Lung (tissue), 12 donors: ENCODE measurements around the gene SCGB1C2. TPM values are rescaled to one million over a fixed set of nuclear protein-coding genes. Genes with fewer than 3 reads are reported as not detected.

ENCODE experiments used
- ATAC-seq: fragments of 200-7000 bp; cut with Tn5 transposase; one replicate; pipeline ENCODE4 v1.9.1; 2020; ENCODE audit warnings: moderate number of reproducible peaks; ENCODE audit not compliant: insufficient read depth, low FRiP score
- DNase-seq, 3 donors: peaks; one replicate each; pipeline ENCODE4 v3.0.0-alpha.2; 2013 to 2017
- H3K27ac ChIP-seq, 2 donors: one replicate each; pipeline ENCODE4 v1.5.1; 2013; ENCODE audit warnings: mild to moderate bottlenecking in 2 of 2, moderate library complexity in 2 of 2, control low read depth in 1 of 2, inconsistent platforms in 1 of 2, low read depth in 1 of 2, low read length in 1 of 2
- H3K27me3 ChIP-seq, 3 donors: one replicate each; pipeline ENCODE4 v1.5.1; 2013; ENCODE audit warnings: low read length in 2 of 3; ENCODE audit not compliant: control insufficient read depth in 3 of 3, insufficient read depth in 3 of 3
- H3K36me3 ChIP-seq, 4 donors: one replicate each; pipeline ENCODE4 v1.5.1; 2013; ENCODE audit warnings: low read length in 4 of 4, mild to moderate bottlenecking in 1 of 4, moderate library complexity in 1 of 4; ENCODE audit not compliant: control insufficient read depth in 4 of 4, insufficient read depth in 4 of 4
- H3K4me1 ChIP-seq, 5 donors: one replicate each; pipeline ENCODE4 v1.5.1; 2013; ENCODE audit warnings: low read length in 5 of 5, mild to moderate bottlenecking in 2 of 5, moderate library complexity in 1 of 5; ENCODE audit not compliant: control insufficient read depth in 5 of 5, insufficient read depth in 5 of 5
- H3K4me3 ChIP-seq: one replicate; pipeline ENCODE4 v1.5.1; 2013; ENCODE audit warnings: mild to moderate bottlenecking, control low read depth, moderate library complexity
- H3K9ac ChIP-seq, 2 donors: one replicate each; pipeline ENCODE4 v1.5.1; 2013; ENCODE audit warnings: low read length in 2 of 2, control low read depth in 1 of 2; ENCODE audit not compliant: insufficient read depth in 1 of 2
- H3K9me3 ChIP-seq, 4 donors: one replicate each; pipeline ENCODE4 v1.5.1; 2013; ENCODE audit warnings: low read length in 3 of 4, mild to moderate bottlenecking in 1 of 4, moderate library complexity in 1 of 4; ENCODE audit not compliant: control insufficient read depth in 4 of 4, insufficient read depth in 3 of 4
- CTCF ChIP-seq: IDR thresholded peaks from 2 replicates; pipeline ENCODE4 v1.5.1; 2012; ENCODE audit warnings: mild to moderate bottlenecking; ENCODE audit errors: control extremely low read depth, extremely low read depth
- WGBS, 2 donors: extraction: QIAGEN DNeasy Blood & Tissue Kit; methylation state at CpG; one replicate each; pipeline ENCODE4 v1.1.7; 2013; 5-methylcytosine and 5-hydroxymethylcytosine counted together
- polyA plus RNA-seq, 2 donors: library from polyadenylated mRNA; stranded (reverse); fragments of 200-250 nt; gene quantifications; one replicate each; pipeline ENCODE4 v1.2.1, GENCODE V29; 2013
- total RNA-seq, 2 donors: library from RNA; depleted of rRNA in 1 of 2; stranded (reverse); fragments of >200 nt in 1 of 2; gene quantifications; one replicate each; pipeline ENCODE4 v1.2.1, GENCODE V29; 2014 to 2021
- donor health status: control.
- donor health status: control.
- donor health status: Bipolar disorder and iron deficiency.
- donor health status: healthy.
- donor health status: DM: yes; HTN: yes; CAD: no.

The SCGB1C2 gene
- total and polyA plus RNA-seq, 4 donors, result not detected

GRCh38 chr17:161481-161880 lies 24.1 kb downstream of the SCGB1C2 start:
- Histone ChIP-seq H3K36me3 (no peaks in the 10 kb centered on the region), H3K4me1 (no peaks in the 10 kb centered on the region), H3K9ac (no peak overlapping the region), H3K9me3 (no peaks in the 10 kb centered on the region), H3K27me3 (no peaks in the 10 kb centered on the region), H3K27ac (no peak overlapping the region), H3K4me3 (no peak overlapping the region)
- WGBS, 2 donors, result 84 to 91% methylated on average over 10 of the region's 10 CpGs
- TF ChIP-seq CTCF, result no peak
- ATAC-seq (no peak), DNase-seq (no peak)

GRCh38 chr17:162689-163088 lies 25.3 kb downstream of the SCGB1C2 start:
- 92 to 96% methylated on average over 11 of the region's 11 CpGs for WGBS, 2 donors
- H3K9me3 ChIP-seq, result no peaks in the 10 kb centered on the region
- DNase-seq (no peak), ATAC-seq (no peak)
- H3K4me1 ChIP-seq, result no peaks in the 10 kb centered on the region
- H3K4me3 ChIP-seq, result no peak overlapping the region
- no peak overlapping the region for H3K27ac ChIP-seq
- H3K27me3 ChIP-seq, result no peaks in the 10 kb centered on the region
- no peaks in the 10 kb centered on the region for H3K36me3 ChIP-seq
- no peak for TF ChIP-seq CTCF
- no peak overlapping the region for H3K9ac ChIP-seq

- TF ChIP-seq CTCF, result no peak
- no peak overlapping the region for H3K4me3 ChIP-seq
- H3K9me3 ChIP-seq, result no peaks in the 10 kb centered on the region
- no peak overlapping the region for H3K27ac ChIP-seq
- DNase-seq, result no peak
- no peak for ATAC-seq
- H3K27me3 ChIP-seq, result no peaks in the 10 kb centered on the region
- H3K4me1 ChIP-seq, result no peaks in the 10 kb centered on the region
- WGBS, 2 donors, result 79 to 89% methylated on average over 11 of the region's 11 CpGs
- no peaks in the 10 kb centered on the region for H3K36me3 ChIP-seq
- H3K9ac ChIP-seq, result no peak overlapping the region
Observed at GRCh38 chr17:163514-164098, 26.2 kb downstream of the SCGB1C2 start.
